ENCODE results near the gene SEPTIN12. TPM values are rescaled to one million over a fixed set of nuclear protein-coding genes. Genes with fewer than 3 reads are reported as not detected.

Gene SEPTIN12
- total RNA-seq, 1 donor from 2014 or later: not detected

DNA sequence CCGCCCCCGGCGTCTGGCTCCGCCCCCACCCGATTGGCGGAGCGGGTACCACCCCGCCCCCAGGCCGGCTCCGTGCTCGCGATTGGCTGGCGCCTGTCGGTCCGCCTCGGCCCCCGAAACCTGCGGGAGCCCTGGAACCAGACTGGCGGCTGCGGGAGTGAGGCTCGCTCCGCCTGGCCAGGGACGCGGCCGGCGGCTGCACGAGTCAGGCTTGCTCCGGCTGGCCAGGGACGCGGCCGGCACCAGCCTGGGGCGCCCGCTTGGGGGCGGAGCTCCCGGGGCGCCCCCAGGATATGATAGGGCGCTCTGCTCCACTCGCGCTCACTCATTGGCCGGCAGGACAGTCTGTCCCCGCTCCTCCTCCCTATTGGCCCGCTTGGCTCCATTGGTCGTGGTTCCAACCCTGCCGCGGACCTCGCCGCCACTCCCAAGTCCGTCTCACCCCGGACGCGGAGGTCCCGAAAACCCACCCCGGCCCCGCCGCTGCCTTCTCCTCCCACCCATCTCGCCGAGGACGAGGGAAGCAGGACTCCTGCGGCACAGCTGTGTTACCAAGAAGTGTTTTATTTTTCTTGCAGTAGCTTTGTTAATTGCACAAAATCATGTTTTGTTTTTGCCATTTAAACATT lies 14.6 kb upstream of the SEPTIN12 start:
- H3K4me1 Mint-ChIP-seq (ENCODE audit: unreplicated experiment): peaks cover 18% of the 10 kb centered on the region
- H3K27me3 Mint-ChIP-seq: no peaks in the 10 kb centered on the region
- peak; percentile 91 for DNase-seq (ENCODE audit: extremely low spot score, unreplicated experiment)
- peaks cover 6% of the 10 kb centered on the region for H3K36me3 Mint-ChIP-seq
- peak overlapping the region; percentile 86 for H3K27ac Mint-ChIP-seq
- H3K9me3 Mint-ChIP-seq: no peaks in the 10 kb centered on the region
- TF ChIP-seq, protein P1, sequence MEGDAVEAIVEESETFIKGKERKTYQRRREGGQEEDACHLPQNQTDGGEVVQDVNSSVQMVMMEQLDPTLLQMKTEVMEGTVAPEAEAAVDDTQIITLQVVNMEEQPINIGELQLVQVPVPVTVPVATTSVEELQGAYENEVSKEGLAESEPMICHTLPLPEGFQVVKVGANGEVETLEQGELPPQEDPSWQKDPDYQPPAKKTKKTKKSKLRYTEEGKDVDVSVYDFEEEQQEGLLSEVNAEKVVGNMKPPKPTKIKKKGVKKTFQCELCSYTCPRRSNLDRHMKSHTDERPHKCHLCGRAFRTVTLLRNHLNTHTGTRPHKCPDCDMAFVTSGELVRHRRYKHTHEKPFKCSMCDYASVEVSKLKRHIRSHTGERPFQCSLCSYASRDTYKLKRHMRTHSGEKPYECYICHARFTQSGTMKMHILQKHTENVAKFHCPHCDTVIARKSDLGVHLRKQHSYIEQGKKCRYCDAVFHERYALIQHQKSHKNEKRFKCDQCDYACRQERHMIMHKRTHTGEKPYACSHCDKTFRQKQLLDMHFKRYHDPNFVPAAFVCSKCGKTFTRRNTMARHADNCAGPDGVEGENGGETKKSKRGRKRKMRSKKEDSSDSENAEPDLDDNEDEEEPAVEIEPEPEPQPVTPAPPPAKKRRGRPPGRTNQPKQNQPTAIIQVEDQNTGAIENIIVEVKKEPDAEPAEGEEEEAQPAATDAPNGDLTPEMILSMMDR (conservative IDR thresholded peaks at IDR 0.05): no peak
- H3K4me3 Mint-ChIP-seq: peak overlapping the region; percentile 90

DNA sequence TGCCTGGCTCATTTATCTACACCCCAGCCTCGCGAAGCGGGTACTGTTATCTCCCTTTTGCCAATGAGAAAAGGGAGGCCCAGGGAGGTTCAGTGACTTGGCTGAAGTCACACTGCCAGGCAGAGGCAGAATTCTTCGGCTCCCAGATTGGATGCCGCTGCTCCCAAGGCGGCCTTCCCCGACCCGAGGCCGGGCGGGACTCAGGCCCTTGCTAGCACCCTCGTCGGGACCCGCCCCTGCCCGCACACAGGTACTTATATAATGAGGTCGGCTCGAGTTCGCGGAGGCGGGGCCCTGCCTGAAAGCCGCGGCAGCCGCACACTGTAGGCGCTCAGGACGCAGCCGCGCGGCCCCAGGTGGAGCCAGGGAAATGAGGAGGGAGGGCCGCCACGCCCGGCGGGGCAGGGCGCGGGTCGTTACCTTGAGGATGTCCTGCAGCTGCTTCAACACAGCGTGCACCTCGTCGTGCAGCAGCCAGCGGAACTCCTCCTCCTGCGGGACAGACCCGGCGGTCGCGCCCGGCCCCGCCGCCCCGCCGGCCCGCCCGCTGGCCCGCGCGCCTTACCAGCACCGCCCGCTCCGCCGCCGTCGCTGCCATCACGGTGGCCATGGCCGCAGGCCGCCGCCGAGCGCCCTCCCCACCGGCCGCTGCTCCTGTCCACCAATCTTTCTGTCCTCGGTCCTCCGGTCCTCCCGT lies 14.0 kb upstream of the SEPTIN12 start, which contains the start of gene ROGDI:
Gene ROGDI, minus strand, starts transcription at position 672 of the 697 bp plus-strand sequence. Its CDS starts 62 bp downstream, at position 610.
- TF ChIP-seq, protein P1 (conservative IDR thresholded peaks at IDR 0.05): no peak
- DNase-seq (ENCODE audit: extremely low spot score, unreplicated experiment): peak; percentile 87
- H3K4me1 Mint-ChIP-seq (ENCODE audit: unreplicated experiment): peaks cover 18% of the 10 kb centered on the region
- H3K27me3 Mint-ChIP-seq: no peaks in the 10 kb centered on the region
- H3K36me3 Mint-ChIP-seq: peaks cover 3% of the 10 kb centered on the region
- H3K27ac Mint-ChIP-seq: peak within 1 kb of the TSS; percentile 86
- H3K9me3 Mint-ChIP-seq: no peaks in the 10 kb centered on the region
- peak within 1 kb of the TSS; percentile 90 for H3K4me3 Mint-ChIP-seq

GRCh38 chr16:4801051-4801961 lies 13.2 kb upstream of the SEPTIN12 start:
- DNase-seq (ENCODE audit: extremely low spot score, unreplicated experiment): no peak
- TF ChIP-seq, protein P1 (conservative IDR thresholded peaks at IDR 0.05): no peak
- Mint-ChIP-seq H3K27me3 (no peaks in the 10 kb centered on the region), H3K36me3 (peaks cover 3% of the 10 kb centered on the region), H3K4me1 (ENCODE audit: unreplicated experiment) (peaks cover 18% of the 10 kb centered on the region), H3K9me3 (no peaks in the 10 kb centered on the region), H3K27ac (peak overlapping the region; percentile 79), H3K4me3 (peak overlapping the region; percentile 90)

DNA sequence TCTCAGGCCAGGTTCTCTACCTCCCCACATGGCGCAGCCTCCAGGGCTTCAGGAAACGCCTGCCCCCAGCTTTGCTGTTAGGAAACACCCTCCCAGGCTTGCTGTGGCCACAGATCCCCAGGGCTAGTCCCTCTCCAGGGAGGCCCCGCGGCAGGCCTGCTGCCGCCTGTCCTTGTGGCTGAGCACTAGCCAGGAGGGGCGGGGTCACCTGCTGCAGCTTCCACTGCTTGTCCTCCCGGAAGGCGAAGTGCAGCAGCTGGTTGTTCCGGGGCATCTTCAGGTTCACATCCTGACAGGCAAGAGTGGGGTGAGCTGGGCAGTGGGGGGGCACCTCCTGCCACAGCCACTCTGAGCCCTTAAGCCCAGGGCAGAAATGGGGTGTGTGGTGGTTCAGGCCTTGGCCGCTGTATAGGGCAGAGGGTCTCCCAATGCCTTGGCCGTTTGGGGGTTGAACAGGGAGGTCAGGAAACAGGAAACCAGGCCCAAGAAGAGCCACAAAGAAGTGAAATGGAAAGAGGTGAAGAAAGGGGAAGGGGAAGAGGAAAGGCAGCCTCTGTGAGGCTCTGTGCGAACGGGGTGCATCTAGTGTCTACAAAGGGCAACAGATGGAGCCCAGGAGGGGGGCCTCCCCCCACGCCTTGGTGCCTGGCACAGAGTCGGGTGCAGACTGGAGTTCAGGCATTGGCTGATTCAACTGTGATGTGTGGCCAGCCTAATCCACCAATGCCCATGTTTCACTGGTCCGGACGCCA lies 12.3 kb upstream of the SEPTIN12 start:
- Mint-ChIP-seq H3K27me3 (no peaks in the 10 kb centered on the region), H3K36me3 (peaks cover 3% of the 10 kb centered on the region), H3K4me1 (ENCODE audit: unreplicated experiment) (peaks cover 18% of the 10 kb centered on the region), H3K27ac (peak overlapping the region; percentile 72), H3K9me3 (no peaks in the 10 kb centered on the region), H3K4me3 (peak overlapping the region; percentile 78)
- no peak for DNase-seq (ENCODE audit: extremely low spot score, unreplicated experiment)
- TF ChIP-seq, protein P1 (conservative IDR thresholded peaks at IDR 0.05): no peak

All from type B pancreatic cell (in vitro differentiated cells).